ENCODE data around the gene NRP2. TPM values are rescaled to one million over a fixed set of nuclear protein-coding genes. Genes with fewer than 3 reads are reported as not detected.
A peak's percentile ranks its signal among the peaks of the same experiment; 100 is the strongest.

NRP2 gene
- total RNA-seq, 1 donor: 11.2 TPM

- DNase-seq (ENCODE audit: low read depth): no peak
- TF ChIP-seq CTCF (IDR thresholded peaks at IDR 0.05; ENCODE audit: insufficient read depth, low read length): no peak
- H3K4me3 ChIP-seq (ENCODE audit: low read depth, low read length): no peak overlapping the region
Observed at GRCh38 chr2:205704127-205704741, 21.9 kb downstream of the NRP2 start.

GRCh38 chr2:205705511-205706349 lies 23.4 kb downstream of the NRP2 start:
- no peak for DNase-seq (ENCODE audit: low read depth)
- no peak overlapping the region for H3K4me3 ChIP-seq (ENCODE audit: low read depth, low read length)

GRCh38 chr2:205706769-205707381 lies 24.6 kb downstream of the NRP2 start:
- H3K4me3 ChIP-seq (ENCODE audit: low read depth, low read length): no peak overlapping the region
- DNase-seq (ENCODE audit: low read depth): peak; percentile 75
- no peak for TF ChIP-seq CTCF (IDR thresholded peaks at IDR 0.05; ENCODE audit: insufficient read depth, low read length)

More at GRCh38 chr2:205705511-205706349, 23.4 kb downstream of the NRP2 start:
- TF ChIP-seq CTCF (IDR thresholded peaks at IDR 0.05; ENCODE audit: insufficient read depth, low read length): no peak

GRCh38 chr2:205708231-205708631 lies 25.9 kb downstream of the NRP2 start:
- H3K4me3 ChIP-seq (ENCODE audit: low read depth, low read length): no peak overlapping the region
- peak; percentile 88 for DNase-seq (ENCODE audit: low read depth)
- no peak for TF ChIP-seq CTCF (IDR thresholded peaks at IDR 0.05; ENCODE audit: insufficient read depth, low read length)

GRCh38 chr2:205709319-205709718 lies 27.0 kb downstream of the NRP2 start:
- no peak for DNase-seq (ENCODE audit: low read depth)
- H3K4me3 ChIP-seq (ENCODE audit: low read depth, low read length): no peak overlapping the region
- TF ChIP-seq CTCF (IDR thresholded peaks at IDR 0.05; ENCODE audit: insufficient read depth, low read length): no peak

- no peak for TF ChIP-seq CTCF (IDR thresholded peaks at IDR 0.05; ENCODE audit: insufficient read depth, low read length)
- no peak overlapping the region for H3K4me3 ChIP-seq (ENCODE audit: low read depth, low read length)
- DNase-seq (ENCODE audit: low read depth): peak; percentile 60
Observed at GRCh38 chr2:205712508-205712907, 30.2 kb downstream of the NRP2 start.

All from fibroblast of the aortic adventitia (primary cell).